GM19463 (cell line): ENCODE data around the gene LIF.
"Not testable (repeated sequence)": the region's sequence is repeated elsewhere in the genome, so short reads cannot be mapped to it uniquely, and the experiment has no call there.

ENCODE experiments used
- ATAC-seq: cut with Tn5 transposase; IDR thresholded peaks from one replicate; pipeline ENCODE4 v1.9.1; 2021; ENCODE audit warnings: mild to moderate bottlenecking, moderate library complexity; ENCODE audit not compliant: unreplicated experiment

Gene LIF

DNA sequence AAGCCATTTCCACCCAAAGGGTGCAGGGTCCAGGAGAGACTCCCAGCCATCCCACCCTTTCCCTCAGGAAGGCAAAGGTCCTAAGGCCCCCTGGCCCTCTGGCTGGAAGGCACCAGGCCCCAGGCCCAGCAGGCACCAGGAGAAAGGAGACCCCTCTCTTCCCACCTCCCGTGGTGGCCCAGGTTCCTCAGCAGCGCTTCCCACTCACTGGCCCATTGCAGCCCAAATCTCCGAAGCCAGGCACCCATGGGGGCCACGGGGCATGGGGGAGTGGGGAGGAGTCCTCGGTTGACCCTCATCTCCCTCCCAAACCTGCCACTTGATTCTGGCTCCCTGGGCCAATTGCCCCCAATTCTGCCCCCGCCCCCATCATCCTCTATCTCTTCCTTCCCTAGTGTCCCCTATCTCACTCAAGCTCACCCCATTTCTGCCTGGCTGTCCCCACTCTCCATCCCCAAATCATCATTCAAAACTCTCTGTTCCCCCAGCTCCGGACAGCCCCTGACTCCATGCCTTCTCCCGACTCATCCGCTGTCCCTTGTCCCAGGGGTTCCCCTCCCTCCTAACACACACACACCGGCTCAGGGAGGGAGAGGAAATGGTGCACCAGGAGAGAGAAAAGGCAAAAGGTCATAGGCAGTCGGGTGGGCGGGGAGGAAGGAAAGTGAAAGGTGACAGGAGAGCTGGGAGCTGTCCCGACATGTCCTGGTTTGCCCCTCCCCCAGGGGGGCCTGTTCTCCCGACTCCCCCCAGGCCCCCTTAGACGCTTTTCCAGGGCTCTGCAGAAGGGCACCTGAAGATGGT lies 1.2 kb downstream of the LIF start:
- no peak for ATAC-seq

DNA sequence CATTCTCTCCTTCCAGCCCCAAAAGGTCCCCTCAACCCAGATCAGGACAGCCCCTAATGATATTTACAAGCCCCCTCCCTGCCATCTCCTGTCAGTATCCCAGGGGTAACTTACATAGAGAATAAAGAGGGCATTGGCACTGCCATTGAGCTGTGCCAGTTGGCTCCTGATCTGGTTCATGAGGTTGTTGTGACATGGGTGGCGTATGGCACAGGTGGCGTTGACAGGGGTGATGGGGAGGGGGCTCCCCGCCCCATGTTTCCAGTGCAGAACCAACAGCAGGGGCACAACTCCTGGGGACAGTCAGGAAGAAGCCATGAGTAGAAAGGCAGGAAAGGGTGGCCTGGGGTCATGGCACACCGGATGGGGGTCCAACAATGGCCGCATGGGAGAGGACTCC lies 1.9 kb downstream of the LIF start:
- ATAC-seq, result no peak

DNA sequence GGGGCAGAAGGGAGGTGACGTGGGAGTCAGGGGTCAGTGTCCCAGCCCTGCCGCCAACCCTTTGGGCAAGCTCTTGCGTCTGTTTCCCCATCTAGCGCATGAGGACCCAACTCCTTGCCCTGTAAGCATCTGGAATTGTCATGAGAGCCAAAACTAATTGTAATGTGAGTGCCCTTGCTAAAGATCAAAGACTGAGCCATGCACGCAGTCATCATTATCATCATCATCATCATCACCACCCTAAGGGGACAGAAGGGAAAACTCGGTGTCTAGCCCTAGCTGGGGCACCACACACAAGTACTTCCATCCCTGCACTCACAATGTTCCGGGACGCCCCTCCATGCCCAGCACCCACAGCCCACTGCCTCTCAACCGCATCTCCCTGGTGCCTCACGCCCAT lies 2.5 kb downstream of the LIF start:
- ATAC-seq, result no peak

DNA sequence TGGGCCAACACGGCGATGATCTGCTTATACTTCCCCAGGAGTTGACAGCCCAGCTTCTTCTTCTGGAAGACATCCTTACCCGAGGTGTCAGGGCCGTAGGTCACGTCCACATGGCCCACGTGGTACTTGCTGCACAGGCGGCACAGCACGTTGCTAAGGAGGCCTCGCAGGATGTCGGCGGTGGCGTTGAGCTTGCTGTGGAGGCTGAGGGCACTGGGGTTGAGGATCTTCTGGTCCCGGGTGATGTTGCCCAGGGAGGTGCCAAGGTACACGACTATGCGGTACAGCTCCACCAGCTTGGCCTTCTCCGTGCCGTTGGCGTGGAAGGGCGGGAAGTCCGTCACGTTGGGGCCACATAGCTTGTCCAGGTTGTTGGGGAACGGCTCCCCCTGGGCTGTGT lies 2.9 kb downstream of the LIF start:
- ATAC-seq, result no peak

DNA sequence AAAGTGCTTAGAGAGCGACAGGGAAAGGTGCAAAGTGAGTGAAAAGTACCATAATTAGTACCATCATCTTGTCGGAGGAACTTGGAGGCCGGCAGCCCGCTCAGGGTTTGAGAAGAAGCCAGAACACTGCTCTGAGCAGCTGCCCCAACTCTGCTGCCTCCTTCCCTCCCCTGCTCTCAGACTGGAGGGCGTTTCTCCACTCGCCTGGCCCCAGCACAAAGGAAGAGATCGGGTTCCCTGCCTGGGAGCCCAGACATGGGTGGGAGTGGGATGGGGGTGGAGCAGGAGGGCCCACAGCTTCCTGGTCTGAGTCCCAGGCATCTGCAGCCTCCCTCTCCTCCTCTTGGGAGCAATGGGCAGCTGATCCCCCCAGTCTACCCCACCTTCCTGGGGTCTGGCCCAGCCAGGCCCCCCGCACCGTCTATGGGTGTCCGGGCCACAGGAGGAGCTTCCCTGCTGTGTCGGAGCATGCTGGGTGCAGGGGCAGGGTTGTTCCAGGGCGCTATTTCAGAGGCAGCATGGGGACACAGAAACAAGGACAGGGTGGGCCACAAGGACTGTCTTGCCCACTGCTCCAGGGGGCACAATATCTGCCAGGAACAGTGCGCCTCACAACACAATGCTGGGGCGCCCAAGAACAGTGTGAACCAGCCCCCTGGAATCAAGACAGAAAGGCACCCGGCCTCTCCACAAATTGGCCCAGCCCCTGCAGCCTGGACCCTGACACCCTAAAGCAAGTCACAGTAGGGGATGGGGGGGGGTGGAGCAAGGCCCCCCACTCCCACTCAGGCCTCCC lies 4.8 kb downstream of the LIF start:
- no peak for ATAC-seq

DNA sequence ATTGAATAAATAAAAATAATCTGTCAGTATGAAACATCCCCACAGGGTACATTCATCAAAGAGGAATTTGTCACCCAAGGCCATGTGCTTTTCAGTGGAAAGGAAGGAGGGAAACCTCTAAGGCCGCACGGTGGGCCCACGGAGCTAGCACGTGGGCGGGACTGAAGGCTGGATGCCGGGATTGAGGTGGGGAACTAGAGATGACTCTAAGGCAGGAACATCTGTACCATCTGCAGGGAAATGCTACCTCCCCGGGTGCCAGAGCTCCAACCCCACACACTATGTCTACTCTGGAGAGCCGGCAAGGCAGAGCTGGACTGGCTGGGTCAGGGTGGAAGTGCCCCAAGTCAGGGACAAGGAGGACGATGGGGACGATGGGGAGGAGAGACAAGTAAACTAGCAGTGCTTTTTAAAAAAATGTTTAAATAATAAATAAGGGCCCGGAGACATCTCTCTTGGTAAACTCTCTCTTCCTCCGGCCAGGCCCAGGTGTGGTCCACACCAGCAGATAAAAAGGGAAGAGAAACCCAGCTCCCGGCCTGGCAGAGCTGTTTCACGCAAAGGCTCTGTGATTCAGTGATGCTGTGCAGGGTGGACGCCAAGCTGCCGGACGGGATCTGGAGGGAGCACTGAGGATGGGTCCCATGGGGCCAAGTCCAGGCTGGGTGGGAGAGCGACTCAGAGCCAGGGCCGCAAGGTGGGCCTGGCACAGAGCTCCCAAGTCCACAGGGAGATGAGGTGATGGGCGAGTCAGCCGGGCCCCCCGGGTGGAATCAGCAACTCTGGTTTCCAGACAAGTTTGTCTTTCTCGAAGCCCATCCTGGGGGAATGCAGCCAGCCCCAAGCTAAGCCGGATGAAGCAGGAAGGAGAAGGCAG lies 5.8 kb downstream of the LIF start:
- ATAC-seq, result no peak

DNA sequence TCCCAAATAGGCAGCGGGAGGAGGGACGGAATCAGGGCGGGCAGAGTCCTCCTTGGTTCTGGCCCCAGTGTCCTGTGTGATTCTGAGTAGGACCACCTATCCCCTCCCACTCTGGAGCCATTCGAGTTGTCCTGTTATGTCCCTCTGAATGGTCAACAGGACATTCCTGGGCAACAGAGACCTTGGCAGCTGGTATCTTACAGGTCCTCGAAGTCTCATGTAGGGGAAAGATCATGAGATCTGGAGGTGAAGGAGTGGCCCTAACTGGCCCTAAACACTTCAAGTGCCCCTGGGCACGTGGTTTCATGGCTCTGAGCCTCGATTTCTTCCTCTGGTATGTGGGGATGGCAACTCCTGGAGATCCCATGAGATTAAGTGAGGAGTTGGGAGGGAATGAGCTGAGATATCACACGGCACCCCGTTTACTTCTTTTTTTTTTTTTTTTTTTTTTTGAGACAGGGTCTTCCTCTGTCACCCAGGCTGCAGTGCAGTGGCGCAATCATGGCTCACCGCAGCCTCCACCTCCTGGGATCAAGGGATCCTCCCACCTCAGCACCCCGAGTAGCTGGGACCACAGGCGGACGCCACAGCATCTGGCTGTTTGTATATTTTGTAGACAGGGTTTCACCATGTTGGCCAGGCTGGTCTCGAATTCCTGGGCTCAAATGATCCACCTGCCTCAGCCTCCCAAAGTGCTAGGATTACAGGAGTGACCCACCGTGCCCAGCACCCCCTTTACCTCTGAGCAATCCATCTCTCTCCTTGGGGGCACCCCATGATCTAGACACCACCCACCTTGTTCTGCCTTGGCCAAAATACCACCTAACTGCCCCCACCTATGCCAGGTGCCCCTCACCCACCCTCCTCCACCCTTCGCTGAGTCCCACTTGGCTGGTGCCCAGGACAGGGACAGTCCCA lies 6.8 kb downstream of the LIF start:
- no peak for ATAC-seq

DNA sequence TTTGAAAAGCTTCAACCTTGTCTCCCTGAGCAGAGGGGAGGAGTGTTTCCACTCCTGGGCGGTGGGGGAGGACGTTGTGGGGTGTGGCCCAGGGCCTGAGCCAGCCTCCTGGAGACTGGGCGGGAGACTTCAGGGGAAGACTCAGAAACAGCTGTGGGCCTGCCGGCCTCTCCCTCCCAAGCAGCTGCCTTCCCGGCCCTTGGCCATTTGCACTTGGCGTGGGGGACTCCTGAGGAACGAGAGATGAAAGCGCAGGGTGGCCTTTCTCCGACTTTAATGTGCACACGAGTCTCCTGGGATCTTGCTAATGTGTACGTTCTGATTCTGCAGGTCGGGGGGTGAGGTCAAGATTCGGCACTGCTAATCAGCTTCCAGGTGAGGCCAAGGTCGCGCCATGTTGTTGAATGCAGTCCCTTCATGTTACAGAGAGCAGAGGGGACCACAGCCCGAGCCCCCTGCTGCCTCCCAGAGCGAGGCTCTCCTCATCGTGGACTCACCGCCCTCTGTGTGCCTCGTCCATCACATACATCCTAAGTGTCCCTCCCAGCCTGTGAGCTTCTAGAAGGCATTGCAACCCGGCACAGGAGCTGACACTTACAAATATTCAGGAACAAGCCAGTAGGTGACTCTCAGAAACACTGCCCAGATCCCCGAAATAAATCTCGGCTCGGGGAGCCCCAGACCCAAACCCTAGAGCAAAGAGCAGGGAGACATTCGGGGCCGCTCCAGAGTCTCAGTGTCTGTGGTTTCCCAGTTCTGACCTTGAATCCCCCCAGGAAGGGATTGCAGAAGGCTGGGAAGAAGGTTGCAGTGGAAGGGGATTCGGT lies 7.7 kb downstream of the LIF start:
- no peak for ATAC-seq

DNA sequence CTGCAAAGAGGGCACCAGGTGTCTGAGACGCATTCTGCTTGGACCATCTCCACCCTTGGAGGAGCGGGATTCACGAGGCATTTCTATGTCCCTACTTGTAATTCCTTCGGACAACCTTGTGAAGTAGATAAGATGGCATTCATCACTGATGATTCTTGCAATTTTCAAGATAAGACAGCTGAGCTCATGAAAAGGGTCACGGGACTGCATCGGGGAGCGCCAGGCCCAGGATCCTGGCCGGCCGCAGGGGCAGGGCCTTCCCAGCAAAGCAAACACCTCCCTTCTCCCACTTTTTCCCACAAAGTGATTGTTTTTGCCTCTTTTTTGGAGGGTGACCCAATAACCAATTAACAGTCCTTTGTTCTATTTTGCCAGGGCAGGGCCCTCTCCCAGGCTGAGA lies 8.4 kb downstream of the LIF start:
- ATAC-seq, result no peak

DNA sequence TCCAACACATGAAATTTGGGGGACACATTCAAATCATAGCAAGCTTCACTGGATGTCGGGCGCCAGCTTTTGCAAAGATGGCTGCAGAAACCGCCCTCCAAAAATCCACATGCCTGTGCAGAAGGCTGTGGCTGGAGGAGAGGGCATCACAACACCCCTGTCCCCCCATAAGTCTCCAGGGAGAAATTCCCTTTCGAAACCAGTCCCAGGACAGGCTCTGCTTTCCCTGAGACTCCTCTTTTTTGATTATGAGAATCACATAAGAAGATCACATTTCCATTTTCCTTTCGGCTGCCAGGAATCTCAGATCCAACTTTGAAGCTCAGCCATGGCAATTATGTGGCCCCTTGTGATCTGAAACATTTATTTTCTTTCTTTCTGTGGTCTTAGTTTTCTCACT lies 9.7 kb downstream of the LIF start:
- no peak for ATAC-seq

DNA sequence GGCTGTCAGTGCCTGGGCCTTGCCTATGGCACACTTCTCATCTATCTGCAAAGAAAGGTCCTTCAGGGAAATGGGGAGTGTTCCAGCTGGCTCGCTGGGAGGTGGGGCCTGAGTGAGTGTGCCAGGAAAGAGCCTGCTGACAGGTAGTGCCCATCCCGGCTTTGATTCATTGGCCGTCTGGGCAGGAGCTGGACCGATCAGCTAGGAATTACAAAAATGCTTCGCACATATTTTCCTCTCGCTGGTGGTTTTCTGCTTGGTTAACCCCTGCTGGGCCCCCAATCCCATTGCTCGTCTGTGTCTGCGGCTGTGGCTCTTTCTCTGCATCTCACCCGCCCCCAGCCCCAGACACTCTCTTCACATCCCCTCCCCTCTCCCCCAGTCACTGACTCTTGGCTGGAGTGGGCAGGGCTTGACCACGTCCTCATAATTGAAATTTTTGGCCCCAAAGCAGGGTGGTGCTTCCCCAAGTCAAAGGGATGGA lies 10.8 kb downstream of the LIF start:
- ATAC-seq, result no peak

DNA sequence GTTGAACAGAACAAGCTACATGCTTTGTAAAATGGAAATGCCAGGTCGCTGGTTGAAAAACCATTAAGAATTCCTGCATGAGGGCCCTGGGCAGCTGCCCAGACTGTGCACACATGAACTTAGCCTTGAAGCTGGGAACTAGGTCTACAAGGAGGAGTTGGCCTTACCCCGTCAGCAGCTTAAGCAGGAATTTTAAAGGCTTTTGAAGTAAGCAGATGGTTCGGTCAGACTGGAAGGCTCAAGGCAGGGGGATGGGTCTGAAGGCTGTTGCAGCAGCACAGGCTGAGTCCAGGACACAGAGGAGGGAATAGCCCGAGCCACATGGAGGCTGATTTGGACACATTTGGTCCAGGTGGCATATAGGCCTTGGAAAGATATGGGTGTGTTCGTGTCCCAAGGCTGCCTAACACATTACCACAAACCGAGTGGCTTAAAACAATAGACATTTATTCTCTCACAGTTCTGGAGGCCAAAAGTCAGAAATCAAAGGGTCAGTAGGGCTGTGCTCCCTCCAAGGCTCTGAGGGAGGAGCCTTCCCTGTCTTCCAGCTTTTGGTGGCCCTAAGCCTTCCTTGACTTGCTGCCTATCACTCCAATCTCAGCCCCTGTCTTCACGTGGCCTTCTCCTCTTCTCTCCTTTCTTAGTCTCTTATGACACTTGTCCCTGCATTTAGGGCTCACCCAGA lies 11.6 kb downstream of the LIF start:
- no peak for ATAC-seq

DNA sequence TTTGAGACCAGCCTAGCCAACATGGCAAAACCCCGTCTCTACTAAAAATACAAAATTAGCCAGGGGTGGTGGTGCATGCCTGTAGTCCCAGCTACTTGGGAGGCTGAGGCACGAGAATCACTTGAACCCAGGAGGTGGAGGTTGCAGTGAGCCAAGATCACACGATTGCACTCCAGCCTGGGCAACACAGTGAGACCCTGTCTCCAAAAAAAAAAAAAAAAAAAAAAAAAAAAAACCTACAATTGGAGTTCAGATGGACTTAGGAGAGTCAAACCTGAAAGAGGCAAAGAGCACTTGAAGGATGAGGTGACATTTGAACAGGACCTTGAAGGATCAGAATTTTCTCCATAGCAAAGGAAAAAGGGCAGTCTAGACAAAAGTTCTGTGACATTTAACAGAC lies 12.2 kb downstream of the LIF start:
- ATAC-seq, result not testable (repeated sequence)

DNA sequence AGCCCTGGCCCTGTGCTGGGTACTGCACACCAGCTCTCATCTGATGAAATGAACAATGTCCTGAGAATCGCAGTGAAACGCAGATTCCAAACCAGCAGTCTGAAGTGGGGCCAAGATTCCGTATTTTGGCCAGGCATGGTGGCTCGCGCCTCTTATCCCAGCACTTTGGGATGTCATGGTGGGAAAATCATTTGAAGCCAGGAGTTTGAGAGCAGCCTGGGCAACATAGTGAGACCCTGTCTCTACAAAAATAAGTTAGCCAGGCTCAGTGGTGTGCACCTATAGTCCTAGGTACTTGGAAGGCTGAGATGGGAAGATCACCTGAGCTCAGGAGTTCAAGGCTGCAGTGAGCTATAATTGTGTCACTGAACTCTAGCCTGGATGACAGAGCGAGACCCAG lies 13.0 kb downstream of the LIF start:
- no peak for ATAC-seq

DNA sequence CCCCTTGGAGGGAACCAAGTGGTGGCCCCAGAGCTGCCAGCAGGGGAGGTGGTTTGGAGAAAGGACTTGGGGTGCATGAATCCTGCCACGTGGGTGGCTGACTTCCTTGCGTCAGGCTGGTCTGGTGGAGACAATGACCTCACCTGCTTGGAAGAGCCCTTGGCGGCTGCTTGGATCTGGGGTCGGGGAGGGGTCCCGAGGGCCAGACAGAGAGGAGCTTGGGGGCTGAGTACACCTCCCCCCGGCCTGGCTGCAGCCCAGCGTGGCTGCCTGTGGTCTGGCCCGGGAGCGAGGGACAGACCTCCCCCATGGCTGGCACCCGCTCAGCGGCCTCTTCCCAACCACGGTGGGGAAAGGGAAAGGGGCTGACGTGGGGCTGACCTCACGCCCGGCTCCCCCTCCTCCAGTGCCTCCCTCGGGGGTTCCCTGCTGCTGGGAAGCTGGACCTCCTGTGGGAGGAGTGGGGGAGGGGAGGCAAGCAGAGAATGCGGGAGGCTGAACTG lies 13.8 kb downstream of the LIF start:
- no peak for ATAC-seq

DNA sequence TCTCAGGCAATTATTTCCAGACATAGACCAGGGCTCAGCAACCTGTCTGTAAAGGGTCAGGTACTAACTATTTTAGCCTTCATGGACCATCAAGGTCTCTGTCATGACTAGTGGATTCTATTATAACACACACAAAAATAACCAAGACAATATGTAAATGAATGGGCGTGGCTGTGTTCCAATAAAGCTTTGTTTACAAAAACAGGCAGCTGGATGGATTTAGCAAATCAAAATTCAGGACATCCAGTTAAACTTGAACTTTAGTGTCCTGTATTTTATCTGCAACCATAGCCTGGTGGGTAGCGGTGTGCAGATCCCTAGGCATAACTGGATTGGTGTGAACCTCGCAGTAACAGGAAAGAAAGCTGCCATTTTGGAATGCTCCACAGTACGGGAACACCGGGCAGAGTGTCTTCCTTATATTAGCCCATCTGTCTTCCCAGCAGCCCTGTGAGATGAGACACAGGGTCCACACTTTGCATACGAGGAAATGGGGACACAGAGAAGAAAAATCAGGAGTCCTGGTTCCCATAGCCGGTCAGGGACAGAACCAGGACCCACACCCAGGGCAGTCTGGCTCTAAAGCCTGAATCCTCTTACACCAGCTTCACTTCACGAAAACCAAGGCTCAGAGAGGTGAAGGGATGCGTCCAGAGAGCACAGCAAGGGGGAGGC lies 15.6 kb downstream of the LIF start:
- no peak for ATAC-seq

DNA sequence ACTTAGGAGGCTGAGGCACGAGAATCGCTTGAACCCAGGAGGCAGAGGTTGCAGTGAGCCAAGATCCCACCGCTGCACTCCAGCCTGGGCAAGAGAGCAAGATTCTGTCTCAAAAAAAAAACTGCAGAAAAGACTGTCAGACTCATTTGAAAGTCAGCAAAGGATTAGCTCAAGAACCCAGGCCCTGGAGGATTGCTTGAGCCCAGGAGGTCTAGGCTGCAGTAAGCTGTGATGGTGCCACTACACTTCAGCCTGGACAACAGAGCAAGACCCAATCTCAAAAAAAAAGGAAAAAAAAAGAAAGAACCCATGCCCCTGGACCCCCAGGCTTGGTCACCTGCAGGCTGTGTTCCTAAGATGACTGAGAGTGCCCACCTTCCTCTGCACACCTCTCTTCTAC lies 16.2 kb downstream of the LIF start:
- ATAC-seq, result no peak
